ENCODE measurements around the gene SCRN2. TPM values are rescaled to one million over a fixed set of nuclear protein-coding genes. Genes with fewer than 3 reads are reported as not detected.

The SCRN2 gene
- total RNA-seq, 1 donor from 2014 or later: 30.9 TPM

- DNase-seq (no peak), ATAC-seq (peak in 1 of 2 donors; percentile 3)
- no peak overlapping the region for H3K27ac ChIP-seq
- peaks cover 39% of the 10 kb centered on the region for H3K36me3 ChIP-seq
- peaks cover 30% of the 10 kb centered on the region for H3K4me1 ChIP-seq
- no peak overlapping the region for H3K4me3 ChIP-seq
- TF ChIP-seq, protein P1, sequence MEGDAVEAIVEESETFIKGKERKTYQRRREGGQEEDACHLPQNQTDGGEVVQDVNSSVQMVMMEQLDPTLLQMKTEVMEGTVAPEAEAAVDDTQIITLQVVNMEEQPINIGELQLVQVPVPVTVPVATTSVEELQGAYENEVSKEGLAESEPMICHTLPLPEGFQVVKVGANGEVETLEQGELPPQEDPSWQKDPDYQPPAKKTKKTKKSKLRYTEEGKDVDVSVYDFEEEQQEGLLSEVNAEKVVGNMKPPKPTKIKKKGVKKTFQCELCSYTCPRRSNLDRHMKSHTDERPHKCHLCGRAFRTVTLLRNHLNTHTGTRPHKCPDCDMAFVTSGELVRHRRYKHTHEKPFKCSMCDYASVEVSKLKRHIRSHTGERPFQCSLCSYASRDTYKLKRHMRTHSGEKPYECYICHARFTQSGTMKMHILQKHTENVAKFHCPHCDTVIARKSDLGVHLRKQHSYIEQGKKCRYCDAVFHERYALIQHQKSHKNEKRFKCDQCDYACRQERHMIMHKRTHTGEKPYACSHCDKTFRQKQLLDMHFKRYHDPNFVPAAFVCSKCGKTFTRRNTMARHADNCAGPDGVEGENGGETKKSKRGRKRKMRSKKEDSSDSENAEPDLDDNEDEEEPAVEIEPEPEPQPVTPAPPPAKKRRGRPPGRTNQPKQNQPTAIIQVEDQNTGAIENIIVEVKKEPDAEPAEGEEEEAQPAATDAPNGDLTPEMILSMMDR (IDR thresholded peaks at IDR 0.05): no peak
- no peaks in the 10 kb centered on the region for H3K9me3 ChIP-seq
- H3K27me3 ChIP-seq (ENCODE audit: low read depth): no peaks in the 10 kb centered on the region
- intact Hi-C loops (cut with DNase I): no loop called here
Measured at GRCh38 chr17:47829870-47830269, 11.2 kb downstream of the SCRN2 start.

DNA sequence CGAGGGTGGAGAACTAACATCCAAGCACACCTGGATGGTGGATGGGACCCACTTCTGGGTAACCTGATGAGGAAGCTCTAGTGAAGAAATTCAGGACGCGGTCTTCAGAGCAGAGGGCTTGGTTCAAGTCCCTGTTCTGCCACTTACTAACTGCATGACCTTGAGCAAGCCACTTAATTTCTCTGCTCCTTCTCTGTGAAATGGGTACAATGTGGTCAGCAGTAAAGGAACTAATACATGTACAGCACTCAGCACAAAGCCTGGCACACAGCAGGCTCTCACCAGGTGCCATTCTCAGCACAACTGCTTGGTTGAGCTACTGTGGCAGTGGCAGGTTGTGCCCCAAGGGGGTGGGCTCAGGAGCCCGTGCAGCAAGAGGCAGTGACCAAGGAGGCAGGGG is 17.6 kb downstream of the SCRN2 start:
- intact Hi-C loops (cut with DNase I): no loop called here
- ATAC-seq (no peak), DNase-seq (no peak)
- TF ChIP-seq, protein P1 (IDR thresholded peaks at IDR 0.05): no peak
- Histone ChIP-seq H3K27me3 (ENCODE audit: low read depth) (no peaks in the 10 kb centered on the region), H3K9me3 (no peaks in the 10 kb centered on the region), H3K4me3 (no peak overlapping the region), H3K4me1 (peaks cover 31% of the 10 kb centered on the region), H3K27ac (no peak overlapping the region), H3K36me3 (peaks cover 62% of the 10 kb centered on the region)

GRCh38 chr17:47822785-47823184 is 18.3 kb downstream of the SCRN2 start:
- Histone ChIP-seq H3K4me1 (peaks cover 31% of the 10 kb centered on the region), H3K9me3 (no peaks in the 10 kb centered on the region), H3K36me3 (peaks cover 62% of the 10 kb centered on the region), H3K27ac (no peak overlapping the region), H3K27me3 (ENCODE audit: low read depth) (no peaks in the 10 kb centered on the region), H3K4me3 (no peak overlapping the region)
- TF ChIP-seq, protein P1 (IDR thresholded peaks at IDR 0.05): no peak
- intact Hi-C loops (cut with DNase I): no loop called here
- DNase-seq: no peak
- no peak for ATAC-seq

- peak; percentile 79 for DNase-seq
- Histone ChIP-seq H3K9me3 (no peaks in the 10 kb centered on the region), H3K4me3 (peak within 1 kb of the TSS; percentile 65), H3K36me3 (peaks cover 62% of the 10 kb centered on the region), H3K27me3 (ENCODE audit: low read depth) (no peaks in the 10 kb centered on the region), H3K4me1 (peaks cover 31% of the 10 kb centered on the region), H3K27ac (peak within 1 kb of the TSS; percentile 62)
- peak; percentile 88 for ATAC-seq
- TF ChIP-seq, protein P1 (IDR thresholded peaks at IDR 0.05): no peak
- intact Hi-C loops (cut with DNase I): no loop called here
Measured at GRCh38 chr17:47821424-47822391, 19.4 kb downstream of the SCRN2 start, which contains the start of gene OSBPL7. TSS of gene OSBPL7 (minus strand) at chr17:47821794. CDS start at chr17:47820278, 1,516 bp downstream.

- TF ChIP-seq, protein P1 (IDR thresholded peaks at IDR 0.05): no peak
- Histone ChIP-seq H3K4me3 (peak overlapping the region; percentile 65), H3K9me3 (no peaks in the 10 kb centered on the region), H3K36me3 (peaks cover 62% of the 10 kb centered on the region), H3K4me1 (peaks cover 31% of the 10 kb centered on the region), H3K27me3 (ENCODE audit: low read depth) (no peaks in the 10 kb centered on the region), H3K27ac (peak overlapping the region; percentile 62)
- ATAC-seq: peak in 1 of 2 donors; percentile 1
- DNase-seq: no peak
- intact Hi-C loops (cut with DNase I): no loop called here
Measured at GRCh38 chr17:47821031-47821423, 20.0 kb downstream of the SCRN2 start.
